HG03439 (cell line): ENCODE data around the gene HEXIM1.
"Not testable (repeated sequence)": the region's sequence is repeated elsewhere in the genome, so short reads cannot be mapped to it uniquely, and the experiment has no call there.

Experiments
- ATAC-seq: cut with Tn5 transposase; IDR thresholded peaks from one replicate; pipeline ENCODE4 v1.9.1; 2021; ENCODE audit warnings: mild to moderate bottlenecking, moderate library complexity; ENCODE audit not compliant: unreplicated experiment

Gene HEXIM1

GRCh38 chr17:45112559-45113423, 35.5 kb upstream of the HEXIM1 start:
- ATAC-seq: no peak

- no peak for ATAC-seq
These were observed 34.9 kb upstream of the HEXIM1 start for GRCh38 chr17:45113424-45113754.

- no peak for ATAC-seq
These were observed 34.0 kb upstream of the HEXIM1 start for GRCh38 chr17:45114117-45114932.

- no peak for ATAC-seq
These were observed 33.2 kb upstream of the HEXIM1 start for GRCh38 chr17:45115015-45115625.

- ATAC-seq: no peak
These were observed 32.4 kb upstream of the HEXIM1 start for GRCh38 chr17:45115871-45116270.

GRCh38 chr17:45116434-45117016, 31.8 kb upstream of the HEXIM1 start:
- ATAC-seq: no peak

GRCh38 chr17:45117334-45117733, 30.9 kb upstream of the HEXIM1 start:
- no peak for ATAC-seq

- ATAC-seq: no peak
These were observed 30.2 kb upstream of the HEXIM1 start for GRCh38 chr17:45117848-45118646.

GRCh38 chr17:45118691-45119090, 29.6 kb upstream of the HEXIM1 start:
- no peak for ATAC-seq

- no peak for ATAC-seq
These were observed 28.3 kb upstream of the HEXIM1 start for GRCh38 chr17:45119964-45120363.

- no peak for ATAC-seq
These were observed 27.7 kb upstream of the HEXIM1 start for GRCh38 chr17:45120558-45120957.

GRCh38 chr17:45121055-45121454, 27.2 kb upstream of the HEXIM1 start:
- ATAC-seq: no peak

- ATAC-seq: no peak
These were observed 25.1 kb upstream of the HEXIM1 start for GRCh38 chr17:45123076-45123770.

- no peak for ATAC-seq
These were observed 24.1 kb upstream of the HEXIM1 start for GRCh38 chr17:45123930-45124796.

- not testable (repeated sequence) for ATAC-seq
These were observed 23.5 kb upstream of the HEXIM1 start for GRCh38 chr17:45124797-45125122.

- ATAC-seq: no peak
These were observed 22.8 kb upstream of the HEXIM1 start for GRCh38 chr17:45125509-45125908.

- no peak for ATAC-seq
These were observed 21.1 kb upstream of the HEXIM1 start for GRCh38 chr17:45127207-45127547.

GRCh38 chr17:45127548-45128300, 20.6 kb upstream of the HEXIM1 start:
- no peak for ATAC-seq

- ATAC-seq: no peak
These were observed 19.9 kb upstream of the HEXIM1 start for GRCh38 chr17:45128331-45128730.
